Tibial nerve (tissue), 4 donors: ENCODE measurements around the gene TEX9. TPM values are rescaled to one million over a fixed set of nuclear protein-coding genes. Genes with fewer than 3 reads are reported as not detected.

Source experiments
- DNase-seq, 2 donors: peaks; one replicate each; pipeline ENCODE4 v3.0.0-alpha.2; 2019; ENCODE audit warnings: low spot score in 2 of 2
- H3K27ac ChIP-seq, 4 donors: fragments of 200-600 bp; sonication (generic) in 3 of 4; one replicate each; pipeline ENCODE4 v1.5.1; 2017 to 2019; ENCODE audit warnings: mild to moderate bottlenecking in 1 of 4
- H3K27me3 ChIP-seq, 2 donors: fragments of 200-600 bp; sonication (generic) in 1 of 2; one replicate each; pipeline versions ENCODE4 v1.5.1 to v1.6.0; 2017 to 2019
- H3K36me3 ChIP-seq, 3 donors: fragments of 200-600 bp; sonication (generic); one replicate each; pipeline ENCODE4 v1.5.1; 2018 to 2019
- H3K4me1 ChIP-seq, 4 donors: fragments of 200-600 bp; sonication (generic) in 3 of 4; one replicate each; pipeline ENCODE4 v1.5.1; 2017 to 2019
- H3K4me3 ChIP-seq, 4 donors: fragments of 200-600 bp; sonication (generic) in 3 of 4; one replicate each; pipeline ENCODE4 v1.5.1; 2017 to 2019; ENCODE audit warnings: mild to moderate bottlenecking in 1 of 4, moderate library complexity in 1 of 4
- H3K9me3 ChIP-seq, 4 donors: fragments of 200-600 bp; sonication (generic) in 3 of 4; one replicate each; pipeline ENCODE4 v1.5.1; 2017 to 2019
- EP300 ChIP-seq, 2 donors: sonication (generic); formaldehyde crosslinking; IDR thresholded peaks; one replicate each; pipeline ENCODE4 v1.6.1; 2017; ENCODE audit warnings: antibody characterized with exemption in 2 of 2, mild to moderate bottlenecking in 1 of 2
- POLR2A ChIP-seq, 2 donors: fragments of 450-650 bp; IDR thresholded peaks; one replicate each; pipeline ENCODE4 v1.6.1; 2017; ENCODE audit warnings: antibody characterized with exemption in 2 of 2, mild to moderate bottlenecking in 2 of 2, moderate library complexity in 2 of 2
- WGBS, 2 donors: methylation state at CpG; one replicate each; pipeline ENCODE4 v1.1.5; 2018; 5-methylcytosine and 5-hydroxymethylcytosine counted together
- total RNA-seq, 4 donors: library from RNA; depleted of rRNA; stranded (reverse); fragments of >200 nt; gene quantifications; one replicate each; pipeline ENCODE4 v1.1.0, GENCODE V29; 2016
- TF ChIP-seq, protein P1 (sequence below), 5 experiments: fragments of 200-600 bp in 3 of 5; fragments of 450-650 bp in 2 of 5; sonication (generic) in 3 of 5; IDR thresholded peaks; one replicate each; pipeline ENCODE4 v1.5.1; 2016 to 2019; ENCODE audit warnings: antibody characterized with exemption in 5 of 5, mild to moderate bottlenecking in 3 of 5, moderate library complexity in 2 of 5

The TEX9 gene
- total RNA-seq, 4 donors from 2014 or later, result 5.4 to 12.4 (median 6.6) TPM

DNA sequence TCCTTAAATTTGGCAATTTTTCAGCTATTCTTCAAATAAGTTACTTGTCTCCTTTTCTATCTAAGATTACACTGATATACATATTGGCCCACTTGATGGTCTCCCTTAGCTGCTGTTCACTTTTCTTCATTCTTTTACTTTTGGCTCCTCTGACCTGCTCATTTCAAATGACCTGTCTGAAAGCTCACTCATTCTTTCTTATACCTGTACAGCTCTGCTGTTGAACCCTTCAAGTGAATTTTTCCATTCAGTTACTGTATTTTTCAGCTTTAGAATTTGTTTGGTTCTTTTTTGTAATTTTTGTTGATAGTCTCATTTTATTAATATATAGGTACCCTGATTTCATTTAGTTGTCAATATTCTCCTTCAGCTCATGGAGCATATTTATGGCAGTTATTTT is 60.0 kb downstream of the TEX9 start:
- Histone ChIP-seq H3K36me3 (peaks cover 0 to 25% (median 0%) of the 10 kb centered on the region in 3 donors), H3K4me3 (no peak overlapping the region), H3K4me1 (no peaks in the 10 kb centered on the region), H3K9me3 (peaks cover 0 to 14% (median 0%) of the 10 kb centered on the region in 4 donors), H3K27me3 (no peaks in the 10 kb centered on the region), H3K27ac (no peak overlapping the region)
- TF ChIP-seq, protein P1, sequence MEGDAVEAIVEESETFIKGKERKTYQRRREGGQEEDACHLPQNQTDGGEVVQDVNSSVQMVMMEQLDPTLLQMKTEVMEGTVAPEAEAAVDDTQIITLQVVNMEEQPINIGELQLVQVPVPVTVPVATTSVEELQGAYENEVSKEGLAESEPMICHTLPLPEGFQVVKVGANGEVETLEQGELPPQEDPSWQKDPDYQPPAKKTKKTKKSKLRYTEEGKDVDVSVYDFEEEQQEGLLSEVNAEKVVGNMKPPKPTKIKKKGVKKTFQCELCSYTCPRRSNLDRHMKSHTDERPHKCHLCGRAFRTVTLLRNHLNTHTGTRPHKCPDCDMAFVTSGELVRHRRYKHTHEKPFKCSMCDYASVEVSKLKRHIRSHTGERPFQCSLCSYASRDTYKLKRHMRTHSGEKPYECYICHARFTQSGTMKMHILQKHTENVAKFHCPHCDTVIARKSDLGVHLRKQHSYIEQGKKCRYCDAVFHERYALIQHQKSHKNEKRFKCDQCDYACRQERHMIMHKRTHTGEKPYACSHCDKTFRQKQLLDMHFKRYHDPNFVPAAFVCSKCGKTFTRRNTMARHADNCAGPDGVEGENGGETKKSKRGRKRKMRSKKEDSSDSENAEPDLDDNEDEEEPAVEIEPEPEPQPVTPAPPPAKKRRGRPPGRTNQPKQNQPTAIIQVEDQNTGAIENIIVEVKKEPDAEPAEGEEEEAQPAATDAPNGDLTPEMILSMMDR (IDR thresholded peaks at IDR 0.05), result no peak
- TF ChIP-seq EP300 (IDR thresholded peaks at IDR 0.05) (no peak), POLR2A (IDR thresholded peaks at IDR 0.05) (no peak)
- DNase-seq, result no peak

DNA sequence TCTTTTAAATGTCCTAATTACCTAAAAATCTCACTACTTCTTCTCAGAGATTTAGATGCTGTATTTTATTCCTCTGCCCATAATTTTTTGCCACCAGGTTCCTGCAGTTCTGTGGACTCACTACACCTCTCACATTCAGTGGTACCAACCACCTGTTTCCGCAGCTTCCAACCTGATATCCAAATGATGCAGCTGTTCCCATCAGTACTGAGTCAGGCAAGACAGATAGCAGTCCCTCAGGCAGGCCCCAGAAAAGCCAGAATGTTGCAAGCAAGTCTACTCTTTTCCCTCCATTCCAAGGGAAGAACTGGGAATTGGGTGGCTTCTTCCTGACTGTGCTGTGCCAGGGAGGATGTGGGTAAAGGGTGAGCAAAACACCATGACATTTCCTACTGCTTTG is 60.8 kb downstream of the TEX9 start:
- WGBS, 2 donors, result 95 to 100% methylated on average over 1 of the region's 1 CpG
- DNase-seq, result no peak
- TF ChIP-seq EP300 (IDR thresholded peaks at IDR 0.05) (no peak), POLR2A (IDR thresholded peaks at IDR 0.05) (no peak)
- TF ChIP-seq, protein P1 (IDR thresholded peaks at IDR 0.05), result no peak
- H3K9me3 ChIP-seq, result peaks cover 0 to 14% (median 0%) of the 10 kb centered on the region in 4 donors
- no peaks in the 10 kb centered on the region for H3K4me1 ChIP-seq
- no peak overlapping the region for H3K27ac ChIP-seq
- peaks cover 0 to 30% (median 0%) of the 10 kb centered on the region in 3 donors for H3K36me3 ChIP-seq
- H3K4me3 ChIP-seq, result no peak overlapping the region
- H3K27me3 ChIP-seq, result no peaks in the 10 kb centered on the region

DNA sequence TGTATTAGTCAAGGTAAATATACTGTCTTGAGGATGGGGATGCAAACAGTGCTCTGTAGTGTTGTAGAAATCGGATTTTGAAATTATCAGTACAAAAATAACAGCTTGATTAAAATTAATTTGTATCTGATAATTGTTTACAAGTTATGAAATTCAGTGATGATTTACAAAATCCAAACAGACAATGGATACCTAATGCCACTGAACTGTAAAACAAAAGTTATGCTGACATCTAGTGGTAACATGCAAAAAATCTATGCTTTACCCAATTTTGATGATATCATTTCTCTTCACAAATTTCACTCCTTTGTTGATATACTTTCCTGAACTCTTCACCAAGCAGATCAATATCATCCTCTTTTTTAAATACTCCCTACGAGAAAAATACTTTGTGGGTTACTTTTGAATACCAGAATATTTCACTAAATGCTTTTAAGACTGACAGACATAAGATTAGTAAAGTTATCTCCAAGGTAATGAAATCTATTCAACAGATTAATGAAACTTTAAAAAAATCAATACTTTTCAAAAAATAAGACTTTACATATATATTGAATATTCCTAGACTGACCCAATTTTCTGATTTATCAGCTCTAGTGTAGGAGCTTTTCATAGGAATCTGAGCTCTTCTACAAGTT is 63.7 kb downstream of the TEX9 start:
- WGBS, 2 donors, result 17 to 31% methylated on average over 2 of the region's 2 CpGs
- H3K4me1 ChIP-seq, result no peaks in the 10 kb centered on the region
- DNase-seq, result no peak

DNA sequence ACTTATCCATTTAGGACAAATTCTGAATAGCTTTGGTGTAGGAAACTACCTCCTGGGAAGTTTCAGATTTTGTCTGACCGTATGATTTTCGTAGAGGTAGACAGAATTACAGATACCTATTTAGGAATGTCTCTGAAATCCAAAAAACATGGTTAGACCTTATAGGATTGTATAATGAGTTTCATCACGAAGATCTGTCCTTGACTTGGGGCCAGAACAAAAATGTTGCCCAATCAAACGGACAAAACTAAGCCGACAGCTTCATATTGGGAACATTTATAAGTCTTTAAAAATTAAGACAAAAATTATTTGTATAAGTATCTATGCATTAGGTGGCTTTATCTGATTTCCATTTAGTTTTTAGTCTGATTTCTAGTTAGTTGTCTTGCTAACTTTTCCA is 67.1 kb downstream of the TEX9 start:
- no peak overlapping the region for H3K27ac ChIP-seq

More for the DNA sequence above, 63.7 kb downstream of the TEX9 start:
- H3K4me3 ChIP-seq, result no peak overlapping the region
- H3K27ac ChIP-seq, result no peak overlapping the region
- peaks cover 0 to 25% (median 0%) of the 10 kb centered on the region in 3 donors for H3K36me3 ChIP-seq
- peaks cover 0 to 14% (median 0%) of the 10 kb centered on the region in 4 donors for H3K9me3 ChIP-seq
- H3K27me3 ChIP-seq, result no peaks in the 10 kb centered on the region
- TF ChIP-seq, protein P1 (IDR thresholded peaks at IDR 0.05), result peak in 3 of 5 experiments; percentile 28 to 46 (median 34)
- TF ChIP-seq EP300 (IDR thresholded peaks at IDR 0.05), result no peak
- TF ChIP-seq POLR2A (IDR thresholded peaks at IDR 0.05), result no peak

DNA sequence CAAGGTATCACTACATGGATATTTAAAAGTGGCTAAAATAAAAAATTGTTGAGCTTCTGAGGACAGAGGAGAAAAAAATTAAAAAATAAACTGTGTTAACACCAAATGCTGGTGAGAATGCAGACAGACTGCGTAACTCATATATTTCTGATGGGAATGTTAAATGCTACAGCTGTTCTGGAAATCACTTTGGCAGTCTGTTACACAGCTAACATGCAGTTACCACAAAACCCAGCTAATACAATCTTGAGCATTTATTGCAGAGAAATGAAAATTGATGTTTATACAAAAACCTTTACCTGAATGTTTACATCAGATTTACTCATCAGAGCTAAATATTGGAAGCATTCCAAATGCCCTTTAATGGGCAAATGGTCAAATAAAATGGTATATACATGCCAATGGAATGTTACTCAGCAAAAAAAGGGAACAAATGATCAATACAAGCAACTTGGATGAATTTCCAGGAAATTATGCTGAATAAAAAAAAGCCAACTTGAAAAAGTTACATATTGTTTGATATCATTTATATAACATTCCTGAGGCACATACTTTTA is 75.1 kb downstream of the TEX9 start:
- Histone ChIP-seq H3K9me3 (peaks cover 0 to 4% (median 0%) of the 10 kb centered on the region in 4 donors), H3K4me1 (no peaks in the 10 kb centered on the region), H3K36me3 (peaks cover 0 to 41% (median 0%) of the 10 kb centered on the region in 3 donors), H3K4me3 (no peak overlapping the region), H3K27ac (no peak overlapping the region), H3K27me3 (no peaks in the 10 kb centered on the region)
- no peak for TF ChIP-seq EP300 (IDR thresholded peaks at IDR 0.05)
- TF ChIP-seq, protein P1 (IDR thresholded peaks at IDR 0.05), result no peak
- no peak for TF ChIP-seq POLR2A (IDR thresholded peaks at IDR 0.05)
- no peak for DNase-seq
- WGBS, 2 donors, result 88 to 100% methylated on average over 1 of the region's 1 CpG

More for the DNA sequence above, 67.1 kb downstream of the TEX9 start:
- Histone ChIP-seq H3K36me3 (peaks cover 0 to 12% (median 0%) of the 10 kb centered on the region in 3 donors), H3K4me1 (no peaks in the 10 kb centered on the region), H3K9me3 (no peaks in the 10 kb centered on the region), H3K4me3 (no peak overlapping the region), H3K27me3 (no peaks in the 10 kb centered on the region)
- TF ChIP-seq, protein P1 (IDR thresholded peaks at IDR 0.05), result no peak
- TF ChIP-seq POLR2A (IDR thresholded peaks at IDR 0.05) (no peak), EP300 (IDR thresholded peaks at IDR 0.05) (no peak)
- WGBS, 2 donors, result 91 to 95% methylated on average over 5 of the region's 5 CpGs
- no peak for DNase-seq
